Ishikawa (cell line): ENCODE results near the gene KANK3.

Source experiments
- CEBPB ChIP-seq: IDR thresholded peaks from 2 replicates; pipeline ENCODE4 v1.6.1; 2012
- CREB1 ChIP-seq: IDR thresholded peaks from 2 replicates; pipeline ENCODE4 v1.6.1; 2012; ENCODE audit warnings: low read depth
- EGR1 ChIP-seq: IDR thresholded peaks from 2 replicates; pipeline ENCODE4 v1.6.1; 2012
- EP300 ChIP-seq: IDR thresholded peaks from 2 replicates; pipeline ENCODE4 v1.6.1; 2012; ENCODE audit warnings: borderline replicate concordance
- FOXM1 ChIP-seq: IDR thresholded peaks from 2 replicates; pipeline ENCODE4 v1.6.1; 2012; ENCODE audit warnings: low read depth, borderline replicate concordance
- NFIC ChIP-seq: IDR thresholded peaks from 2 replicates; pipeline ENCODE4 v1.6.1; 2012
- RAD21 ChIP-seq: IDR thresholded peaks from 2 replicates; pipeline ENCODE4 v1.6.1; 2012; ENCODE audit warnings: low read depth
- REST ChIP-seq: IDR thresholded peaks from 2 replicates; pipeline ENCODE4 v1.6.1; 2012; ENCODE audit warnings: low read depth, mild to moderate bottlenecking
- TAF1 ChIP-seq: IDR thresholded peaks from 2 replicates; pipeline ENCODE4 v1.6.1; 2012; ENCODE audit warnings: low read depth, mild to moderate bottlenecking
- TCF12 ChIP-seq: IDR thresholded peaks from 2 replicates; pipeline ENCODE4 v1.6.1; 2012; ENCODE audit warnings: low read depth
- TEAD4 ChIP-seq: IDR thresholded peaks from 2 replicates; pipeline ENCODE4 v1.6.1; 2012
- USF1 ChIP-seq: IDR thresholded peaks from 2 replicates; pipeline ENCODE4 v1.6.1; 2012
- YY1 ChIP-seq: IDR thresholded peaks from 2 replicates; pipeline ENCODE4 v1.6.1; 2012; ENCODE audit warnings: low read depth
- ZBTB7A ChIP-seq: IDR thresholded peaks from 2 replicates; pipeline ENCODE4 v1.6.1; 2012; ENCODE audit warnings: low read depth
- TF ChIP-seq, protein P1 (sequence below): IDR thresholded peaks from 2 replicates; pipeline ENCODE4 v1.6.1; 2012

Gene KANK3

DNA sequence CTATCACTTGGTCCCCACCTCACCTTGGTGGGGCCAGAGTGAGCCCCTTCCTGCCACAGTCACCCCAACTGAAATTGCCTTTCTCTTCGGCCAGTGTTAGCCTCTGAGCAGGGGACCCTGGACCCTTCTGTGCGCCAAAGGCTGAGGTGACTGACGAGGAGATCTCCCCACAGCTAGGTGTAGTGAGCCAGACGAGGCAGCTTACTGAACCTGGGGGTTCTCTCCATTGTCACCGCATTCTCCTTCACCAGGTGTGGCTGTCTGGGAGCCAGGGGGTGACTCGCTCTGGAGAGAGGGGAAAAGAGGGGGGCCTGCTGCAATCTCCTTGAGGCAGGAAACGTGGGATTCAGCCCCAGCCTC is 20.4 kb downstream of the KANK3 start:
- TF ChIP-seq USF1, result no peak
- TF ChIP-seq ZBTB7A, result no peak
- no peak for TF ChIP-seq TAF1
- TF ChIP-seq RAD21, result no peak
- TF ChIP-seq NFIC, result no peak
- TF ChIP-seq, protein P1, sequence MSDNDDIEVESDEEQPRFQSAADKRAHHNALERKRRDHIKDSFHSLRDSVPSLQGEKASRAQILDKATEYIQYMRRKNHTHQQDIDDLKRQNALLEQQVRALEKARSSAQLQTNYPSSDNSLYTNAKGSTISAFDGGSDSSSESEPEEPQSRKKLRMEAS, result no peak
- no peak for TF ChIP-seq EP300
- no peak for TF ChIP-seq FOXM1
- no peak for TF ChIP-seq TEAD4
- no peak for TF ChIP-seq TCF12
- no peak for TF ChIP-seq REST

DNA sequence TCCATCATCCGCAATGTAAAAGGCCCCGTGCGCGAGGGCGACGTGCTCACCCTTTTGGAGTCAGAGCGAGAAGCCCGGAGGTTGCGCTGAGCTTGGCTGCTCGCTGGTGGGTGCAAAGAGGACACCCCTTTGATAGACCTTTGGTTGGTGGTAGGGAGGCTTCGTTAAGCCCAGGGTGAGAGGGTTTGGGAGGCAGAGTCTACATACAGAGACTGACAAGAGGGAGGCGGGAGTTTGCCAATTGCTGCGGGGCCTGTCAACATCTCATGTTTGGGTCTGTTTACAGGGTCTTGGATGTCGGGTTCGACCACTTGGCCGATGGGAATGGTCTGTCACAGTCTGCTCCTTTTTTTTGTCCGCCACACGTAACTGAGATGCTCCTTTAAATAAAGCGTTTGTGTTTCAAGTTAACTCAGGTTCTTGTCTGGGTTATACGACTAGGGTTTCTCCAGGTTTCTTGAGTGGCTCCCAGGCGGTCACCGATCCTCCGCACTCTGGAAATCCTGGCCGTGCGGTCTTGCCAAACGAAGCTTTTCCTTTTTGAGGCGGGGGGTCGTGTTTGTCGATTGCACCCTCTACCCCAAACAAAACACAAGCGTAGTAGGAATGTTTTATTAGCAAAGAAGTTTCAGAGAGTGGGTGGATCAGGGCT is 20.9 kb downstream of the KANK3 start:
- TF ChIP-seq CEBPB, result no peak
- TF ChIP-seq TAF1, result no peak
- no peak for TF ChIP-seq RAD21
- no peak for TF ChIP-seq REST
- no peak for TF ChIP-seq TCF12
- no peak for TF ChIP-seq USF1
- no peak for TF ChIP-seq YY1
- no peak for TF ChIP-seq FOXM1
- TF ChIP-seq NFIC, result no peak
- TF ChIP-seq CREB1, result no peak

DNA sequence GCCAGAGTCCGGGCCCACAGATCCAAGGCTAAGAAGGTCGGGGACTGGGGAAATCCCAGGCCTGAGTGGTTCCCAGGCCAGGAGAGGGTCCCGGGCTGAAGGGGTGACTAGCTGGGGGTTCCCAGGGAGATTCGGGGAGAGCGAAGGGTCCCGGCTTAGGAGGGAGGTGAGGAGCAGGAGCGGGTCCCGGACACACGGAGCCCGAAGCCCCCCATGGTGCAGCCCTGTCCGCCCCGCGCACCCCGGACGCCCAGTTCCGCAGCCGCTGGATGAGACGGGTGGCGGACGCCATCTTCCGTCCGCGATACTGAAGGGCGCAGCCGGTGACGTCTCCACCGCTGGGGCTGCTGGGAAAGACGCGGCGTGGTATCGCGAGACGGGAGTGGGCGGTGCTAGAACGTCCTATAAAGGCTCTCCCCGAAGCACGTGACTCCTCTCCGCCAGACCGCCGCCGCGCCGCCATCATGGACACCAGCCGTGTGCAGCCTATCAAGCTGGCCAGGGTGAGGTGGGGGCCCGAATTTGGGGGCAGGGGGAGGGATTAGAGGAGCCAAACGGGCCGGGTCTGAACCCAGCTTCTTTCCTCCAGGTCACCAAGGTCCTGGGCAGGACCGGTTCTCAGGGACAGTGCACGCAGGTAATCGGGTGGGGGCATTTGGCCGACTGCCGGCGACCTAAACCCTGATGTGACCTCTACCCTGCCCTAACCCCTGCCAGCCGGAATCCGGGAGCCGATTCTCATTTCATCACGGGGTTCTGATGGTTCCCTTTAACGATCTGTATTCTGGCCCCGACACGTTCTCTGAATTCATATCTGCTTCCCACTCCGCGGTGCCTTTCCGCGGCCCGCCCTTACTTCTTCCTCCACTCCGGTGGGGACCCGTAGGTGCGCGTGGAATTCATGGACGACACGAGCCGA is 21.7 kb downstream of the KANK3 start, which contains the start of the genes NDUFA7 and RPS28:
TSS of gene NDUFA7 (minus strand) at position 309 of the 919 bp plus-strand sequence. CDS start at position 292, 17 bp downstream.
TSS of gene RPS28 (plus strand) at position 430 of the 919 bp plus-strand sequence. CDS start at position 465, 35 bp downstream.
- TF ChIP-seq CREB1, result peak; percentile 91
- peak; percentile 96 for TF ChIP-seq USF1
- peak; percentile 96 for TF ChIP-seq YY1
- TF ChIP-seq EGR1, result no peak
- TF ChIP-seq NFIC, result peak; percentile 6; the same call in 1 of the 2 replicates
- no peak for TF ChIP-seq RAD21
- TF ChIP-seq, protein P1, result peak; percentile 90
- TF ChIP-seq TEAD4, result no peak
- TF ChIP-seq TAF1, result peak; percentile 99
- no peak for TF ChIP-seq FOXM1
- TF ChIP-seq TCF12, result peak; percentile 49
- TF ChIP-seq EP300, result 0 out of 2 replicates have a peak, but pooled peaks have one; percentile 21

- TF ChIP-seq, protein P1, result no peak
- TF ChIP-seq TEAD4 (no peak), EGR1 (no peak), EP300 (no peak), RAD21 (no peak)
Observed at GRCh38 chr19:8320564-8321066, 22.4 kb downstream of the KANK3 start.
